ENCODE data around the gene JCAD.

JCAD gene

DNA sequence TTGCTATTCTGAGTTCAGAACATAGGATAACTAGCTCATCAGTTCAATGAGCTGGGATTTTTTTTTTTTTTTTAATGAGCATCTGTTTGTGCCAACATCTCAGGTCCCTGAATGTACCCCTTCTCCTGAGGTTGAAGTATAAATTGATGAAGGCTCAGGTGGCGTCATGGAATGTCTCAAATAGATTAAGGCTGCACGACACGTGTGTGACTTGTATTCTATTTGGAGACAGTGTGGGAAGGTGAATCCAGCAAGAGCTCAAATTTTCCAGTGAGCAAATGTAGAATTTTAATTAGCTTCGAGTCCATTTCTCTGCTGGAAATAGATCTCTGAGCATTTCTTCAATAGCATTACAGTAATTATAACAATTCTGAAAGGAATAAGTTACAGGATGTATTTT lies 37.2 kb upstream of the JCAD start:
- Histone ChIP-seq H3K4me1 (no peaks in the 10 kb centered on the region), H3K36me3 (no peaks in the 10 kb centered on the region), H3K9me3 (no peaks in the 10 kb centered on the region), H3K27me3 (peaks cover 9% of the 10 kb centered on the region; the same call in 1 of the 2 replicates), H3K4me3 (ENCODE audit: low read depth, low read length) (no peak overlapping the region)
- TF ChIP-seq, protein P1, sequence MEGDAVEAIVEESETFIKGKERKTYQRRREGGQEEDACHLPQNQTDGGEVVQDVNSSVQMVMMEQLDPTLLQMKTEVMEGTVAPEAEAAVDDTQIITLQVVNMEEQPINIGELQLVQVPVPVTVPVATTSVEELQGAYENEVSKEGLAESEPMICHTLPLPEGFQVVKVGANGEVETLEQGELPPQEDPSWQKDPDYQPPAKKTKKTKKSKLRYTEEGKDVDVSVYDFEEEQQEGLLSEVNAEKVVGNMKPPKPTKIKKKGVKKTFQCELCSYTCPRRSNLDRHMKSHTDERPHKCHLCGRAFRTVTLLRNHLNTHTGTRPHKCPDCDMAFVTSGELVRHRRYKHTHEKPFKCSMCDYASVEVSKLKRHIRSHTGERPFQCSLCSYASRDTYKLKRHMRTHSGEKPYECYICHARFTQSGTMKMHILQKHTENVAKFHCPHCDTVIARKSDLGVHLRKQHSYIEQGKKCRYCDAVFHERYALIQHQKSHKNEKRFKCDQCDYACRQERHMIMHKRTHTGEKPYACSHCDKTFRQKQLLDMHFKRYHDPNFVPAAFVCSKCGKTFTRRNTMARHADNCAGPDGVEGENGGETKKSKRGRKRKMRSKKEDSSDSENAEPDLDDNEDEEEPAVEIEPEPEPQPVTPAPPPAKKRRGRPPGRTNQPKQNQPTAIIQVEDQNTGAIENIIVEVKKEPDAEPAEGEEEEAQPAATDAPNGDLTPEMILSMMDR (IDR thresholded peaks at IDR 0.05; ENCODE audit: low read depth, low read length): no peak
- DNase-seq: no peak

DNA sequence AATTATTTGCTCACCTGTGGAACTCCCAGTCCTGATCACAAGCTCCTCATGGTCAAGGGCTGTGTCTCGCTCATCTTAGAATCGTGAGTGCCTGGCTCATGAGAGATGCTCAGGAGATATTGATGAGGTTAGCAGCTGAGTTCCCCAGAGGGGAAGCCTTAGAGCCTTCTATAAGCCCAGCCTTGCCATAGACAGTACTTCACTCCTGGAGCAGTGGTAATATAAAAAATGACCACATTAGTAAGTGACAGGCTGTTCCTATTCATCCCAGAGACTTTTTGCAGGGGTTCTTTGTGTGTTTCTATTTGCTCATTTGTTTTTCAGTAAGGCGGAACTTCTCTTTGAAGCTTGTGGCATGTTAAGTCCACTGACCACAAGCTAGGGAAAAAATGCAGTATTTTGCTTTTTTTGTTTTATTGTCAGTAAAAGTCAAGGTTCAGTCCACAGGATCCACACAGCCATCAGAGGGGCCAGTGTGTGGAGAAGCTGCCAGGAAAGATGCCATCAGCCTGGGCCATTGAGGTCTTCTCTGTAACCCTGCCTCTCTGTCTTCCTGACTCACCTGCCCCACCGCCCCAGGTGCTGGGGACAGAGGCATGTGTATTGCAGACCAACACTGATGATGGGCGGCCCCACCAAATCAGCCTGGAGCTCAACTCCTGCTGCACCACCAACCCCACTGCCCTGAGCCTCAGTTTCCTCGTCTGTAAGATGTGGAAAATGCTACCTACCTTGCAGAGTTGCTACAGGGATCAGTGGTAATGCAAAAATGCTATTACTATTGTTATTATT lies 36.4 kb upstream of the JCAD start:
- TF ChIP-seq, protein P1 (IDR thresholded peaks at IDR 0.05; ENCODE audit: low read depth, low read length): no peak
- Histone ChIP-seq H3K36me3 (no peaks in the 10 kb centered on the region), H3K4me1 (no peaks in the 10 kb centered on the region), H3K27me3 (peaks cover 9% of the 10 kb centered on the region; the same call in 1 of the 2 replicates), H3K9me3 (no peaks in the 10 kb centered on the region), H3K4me3 (ENCODE audit: low read depth, low read length) (no peak overlapping the region)
- DNase-seq: no peak

DNA sequence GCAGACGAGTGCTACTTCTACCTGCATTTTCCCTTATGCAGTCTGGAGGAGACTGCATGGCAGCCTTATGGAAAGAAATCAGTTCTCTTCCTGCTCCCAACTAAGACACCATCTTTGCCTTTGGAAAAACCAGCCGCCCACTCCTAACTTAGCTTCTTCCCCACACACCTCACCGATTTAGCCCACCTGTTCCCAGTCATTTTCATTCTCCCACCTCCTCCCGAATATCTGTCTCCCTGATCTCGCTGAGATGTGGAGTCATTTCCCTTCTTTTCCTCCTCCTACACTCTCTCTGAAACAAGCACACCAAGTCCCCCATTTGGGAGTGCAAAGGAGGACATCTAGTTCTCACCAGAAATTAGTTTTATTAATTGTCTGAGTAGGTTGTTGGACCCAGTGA lies 35.2 kb upstream of the JCAD start:
- Histone ChIP-seq H3K4me1 (no peaks in the 10 kb centered on the region), H3K9me3 (no peaks in the 10 kb centered on the region), H3K36me3 (no peaks in the 10 kb centered on the region), H3K4me3 (ENCODE audit: low read depth, low read length) (no peak overlapping the region), H3K27me3 (peaks cover 6% of the 10 kb centered on the region; the same call in 1 of the 2 replicates)
- DNase-seq: no peak
- TF ChIP-seq, protein P1 (IDR thresholded peaks at IDR 0.05; ENCODE audit: low read depth, low read length): no peak

DNA sequence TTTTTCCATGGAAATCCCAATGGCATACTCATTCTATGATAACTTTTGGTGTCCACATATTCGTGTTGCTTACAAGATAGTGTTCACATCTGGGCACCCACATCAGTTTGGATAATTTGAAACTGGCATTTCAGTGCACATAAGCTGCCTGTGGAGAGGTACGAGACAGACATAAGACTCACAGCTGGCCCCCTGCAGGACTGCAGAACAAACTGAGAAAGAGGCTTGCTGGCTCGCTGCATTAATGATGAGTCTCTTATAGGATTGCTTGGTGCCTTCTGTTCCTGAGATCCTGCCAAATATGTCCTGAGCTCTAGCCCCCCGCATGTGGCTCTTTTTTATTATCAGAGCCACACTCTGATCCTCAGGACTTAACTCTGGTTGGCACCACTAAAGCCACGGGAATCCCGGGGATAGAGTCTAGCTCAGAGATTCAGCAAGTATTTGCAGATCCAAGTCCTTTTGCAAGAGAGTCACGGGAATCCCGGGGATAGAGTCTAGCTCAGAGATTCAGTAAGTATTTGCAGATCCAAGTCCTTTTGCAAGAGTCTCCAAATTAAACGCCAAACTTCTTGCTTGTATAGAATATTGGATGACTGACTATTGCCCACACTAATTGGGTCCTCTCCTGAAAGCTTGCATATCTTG lies 34.0 kb upstream of the JCAD start:
- no peaks in the 10 kb centered on the region for H3K4me1 ChIP-seq
- no peak for DNase-seq
- TF ChIP-seq, protein P1 (IDR thresholded peaks at IDR 0.05; ENCODE audit: low read depth, low read length): no peak
- H3K36me3 ChIP-seq: no peaks in the 10 kb centered on the region
- H3K4me3 ChIP-seq (ENCODE audit: low read depth, low read length): no peak overlapping the region
- no peaks in the 10 kb centered on the region for H3K9me3 ChIP-seq
- peaks cover 6% of the 10 kb centered on the region; the same call in 1 of the 2 replicates for H3K27me3 ChIP-seq

DNA sequence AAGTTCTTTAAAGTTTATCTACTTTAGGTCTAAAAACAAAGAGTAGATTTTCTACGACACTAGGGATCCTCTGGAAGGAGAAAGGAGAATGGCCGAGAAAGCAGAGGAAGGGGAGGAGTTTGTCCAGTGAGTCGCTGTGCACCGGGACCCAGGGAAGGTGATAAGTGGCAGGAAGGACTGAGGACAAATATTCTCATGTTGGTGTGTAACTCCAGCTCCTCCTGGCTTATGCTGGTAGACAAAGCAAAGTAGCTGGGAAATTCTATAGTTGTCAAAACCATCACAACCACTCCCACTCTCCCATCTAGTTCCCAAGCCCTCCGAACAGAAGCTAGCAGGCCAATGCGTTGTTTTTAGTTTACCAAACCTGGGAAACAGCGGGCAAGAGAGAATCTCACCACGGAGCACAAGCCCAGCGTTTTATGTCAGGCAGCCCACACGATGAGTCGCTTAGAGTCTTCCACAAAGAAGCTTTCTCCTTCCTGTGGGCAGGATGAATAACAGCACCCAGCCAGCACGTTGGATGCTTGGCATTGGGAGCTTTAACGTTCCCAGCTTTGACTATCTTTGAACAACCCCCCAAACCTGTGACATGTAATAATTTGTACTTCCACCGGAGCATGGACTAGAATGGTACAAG lies 32.9 kb upstream of the JCAD start:
- Histone ChIP-seq H3K9me3 (no peaks in the 10 kb centered on the region), H3K4me1 (no peaks in the 10 kb centered on the region), H3K4me3 (ENCODE audit: low read depth, low read length) (no peak overlapping the region), H3K36me3 (no peaks in the 10 kb centered on the region), H3K27me3 (peaks cover 6% of the 10 kb centered on the region; the same call in 1 of the 2 replicates)
- DNase-seq: no peak
- TF ChIP-seq, protein P1 (IDR thresholded peaks at IDR 0.05; ENCODE audit: low read depth, low read length): no peak

All from BE2C (cell line).